Iris pigment epithelial cell (primary cell): ENCODE results near the gene RYR1.
"Not testable (repeated sequence)": the region's sequence is repeated elsewhere in the genome, so short reads cannot be mapped to it uniquely, and the experiment has no call there.

Experiments
- DNase-seq: peaks from one replicate; pipeline ENCODE4 v3.0.0-alpha.2; 2011; ENCODE audit warnings: low read depth

Gene RYR1

GRCh38 chr19:38616265-38616664 is 182.8 kb downstream of the RYR1 start:
- no peak for DNase-seq

- no peak for DNase-seq
Observed at GRCh38 chr19:38617283-38617763, 183.8 kb downstream of the RYR1 start.

- DNase-seq: no peak
Observed at GRCh38 chr19:38617764-38618589, 184.5 kb downstream of the RYR1 start, which contains the start of gene MAP4K1. TSS of gene MAP4K1 (minus strand) at chr19:38617953. CDS start at chr19:38617895, 58 bp downstream.

- peak; percentile 98 for DNase-seq
Observed at GRCh38 chr19:38618590-38619360, 185.3 kb downstream of the RYR1 start, which contains the start of gene EIF3K. TSS of gene EIF3K (plus strand) at chr19:38619188. CDS start at chr19:38619269, 81 bp downstream.

- DNase-seq: peak; percentile 7
Observed at GRCh38 chr19:38619361-38620174, 186.1 kb downstream of the RYR1 start.

- DNase-seq: no peak
Observed at GRCh38 chr19:38624822-38625221, 191.3 kb downstream of the RYR1 start.

GRCh38 chr19:38626401-38626800 is 192.9 kb downstream of the RYR1 start:
- no peak for DNase-seq

GRCh38 chr19:38629568-38629967 is 196.1 kb downstream of the RYR1 start:
- DNase-seq: no peak

GRCh38 chr19:38631301-38631700 is 197.8 kb downstream of the RYR1 start:
- DNase-seq: not testable (repeated sequence)

- DNase-seq: peak; percentile 63
Observed at GRCh38 chr19:38631811-38632475, 198.5 kb downstream of the RYR1 start.

- no peak for DNase-seq
Observed at GRCh38 chr19:38632476-38633213, 199.2 kb downstream of the RYR1 start.

- DNase-seq: no peak
Observed at GRCh38 chr19:38634757-38635482, 201.4 kb downstream of the RYR1 start.

- DNase-seq: no peak
Observed at GRCh38 chr19:38635483-38636399, 202.2 kb downstream of the RYR1 start.
